Activated CD4-positive, alpha-beta T cell treated with anti-CD3 and anti-CD28 coated beads, Interleukin-2, amount 10 ng/mL, durations not matched to agents 7 days and 5 days (primary cell): ENCODE data around the gene WDR36. TPM values are rescaled to one million over a fixed set of nuclear protein-coding genes. Genes with fewer than 3 reads are reported as not detected.

ENCODE experiments used
- CTCF ChIA-PET: fragments of 350-600 bp; sonication (Branson Sonifier 250); formaldehyde crosslinking; loops from one replicate; lab custom pipeline; 2021; ENCODE audit warnings: antibody characterized with exemption; lab: Charles Lee
- POLR2A ChIA-PET: fragments of 350-600 bp; sonication (Branson Sonifier 250); formaldehyde crosslinking; loops from one replicate; lab custom pipeline; 2021; ENCODE audit warnings: antibody characterized with exemption; lab: Charles Lee
- DNase-seq: peaks from one replicate; pipeline ENCODE4 v3.0.0-alpha.2; 2020
- H3K27ac Mint-ChIP-seq: one replicate; pipeline ENCODE4 v1.8.0; 2021; ENCODE audit warnings: mild to moderate bottlenecking, moderate library complexity, mixed read lengths
- H3K27me3 Mint-ChIP-seq: one replicate; pipeline ENCODE4 v1.8.0; 2021; ENCODE audit warnings: mixed read lengths
- H3K36me3 Mint-ChIP-seq: one replicate; pipeline ENCODE4 v1.8.0; 2021; ENCODE audit warnings: low read depth, mixed read lengths
- H3K4me1 Mint-ChIP-seq: one replicate; pipeline ENCODE4 v1.8.0; 2021; ENCODE audit warnings: mixed read lengths
- H3K4me3 Mint-ChIP-seq: one replicate; pipeline ENCODE4 v1.8.0; 2021; ENCODE audit warnings: mild to moderate bottlenecking, moderate library complexity, mixed read lengths
- H3K9me3 Mint-ChIP-seq: one replicate; pipeline ENCODE4 v1.8.0; 2021; ENCODE audit warnings: mixed read lengths
- total RNA-seq, 2 experiments: library from RNA; stranded (reverse); gene quantifications; one replicate each; pipeline ENCODE4 v1.2.3, GENCODE V29; 2021

Gene WDR36
- total RNA-seq: 10 to 100 TPM; 26.7 to 32.0 TPM

DNA sequence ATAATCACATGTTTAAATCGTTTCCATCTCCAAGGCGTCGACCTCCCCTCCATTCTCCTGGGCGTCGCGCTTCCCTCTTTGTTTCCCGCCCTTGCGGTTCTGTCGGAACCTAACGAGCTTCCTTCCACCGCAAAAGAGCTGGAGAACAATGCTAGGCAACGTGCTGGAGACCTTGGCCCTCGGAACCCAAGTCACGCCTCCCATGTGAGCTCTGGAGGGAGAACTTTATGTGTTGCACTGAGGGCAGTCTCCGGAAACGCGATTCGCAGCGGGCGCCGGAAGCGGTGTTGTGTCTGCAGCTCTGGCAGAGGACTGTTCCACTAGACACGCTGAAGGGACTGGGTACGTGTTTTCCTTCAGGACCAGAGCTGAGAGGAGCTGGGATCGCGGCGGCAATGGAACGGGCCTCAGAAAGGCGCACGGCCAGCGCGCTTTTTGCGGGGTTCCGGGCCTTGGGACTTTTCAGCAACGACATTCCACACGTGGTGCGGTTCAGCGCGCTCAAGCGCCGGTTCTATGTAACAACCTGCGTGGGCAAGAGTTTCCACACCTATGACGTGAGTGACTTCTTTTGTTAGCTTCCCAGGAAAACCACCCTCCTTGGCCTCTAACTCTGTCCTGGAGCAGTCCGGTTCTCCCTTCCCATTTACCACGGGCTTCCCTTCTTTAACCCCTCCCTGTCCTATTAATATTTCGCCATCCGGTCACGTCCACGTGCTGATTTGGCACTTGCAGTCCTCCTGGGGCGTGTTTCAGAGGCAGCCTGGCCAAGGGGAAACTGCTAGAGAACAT lies at the start of gene WDR36:
Gene WDR36, plus strand, starts transcription at position 287 of the 792 bp plus-strand sequence. Its CDS starts 109 bp downstream, at position 396.
- Mint-ChIP-seq H3K36me3 (peaks cover 8% of the 10 kb centered on the region), H3K27me3 (no peaks in the 10 kb centered on the region), H3K27ac (peak within 1 kb of the TSS; percentile 91), H3K4me1 (peaks cover 32% of the 10 kb centered on the region), H3K9me3 (peaks cover 2% of the 10 kb centered on the region), H3K4me3 (peak within 1 kb of the TSS; percentile 87)
- ChIA-PET POLR2A (no interaction called here), CTCF (interaction anchor here (0.8 to 2.3 kb wide), 4 partner anchors 10 to 132 kb away, joined by 3 to 7 read pairs (median 3); partner anchors contain the start of gene CAMK4)
- DNase-seq: peak; percentile 90

DNA sequence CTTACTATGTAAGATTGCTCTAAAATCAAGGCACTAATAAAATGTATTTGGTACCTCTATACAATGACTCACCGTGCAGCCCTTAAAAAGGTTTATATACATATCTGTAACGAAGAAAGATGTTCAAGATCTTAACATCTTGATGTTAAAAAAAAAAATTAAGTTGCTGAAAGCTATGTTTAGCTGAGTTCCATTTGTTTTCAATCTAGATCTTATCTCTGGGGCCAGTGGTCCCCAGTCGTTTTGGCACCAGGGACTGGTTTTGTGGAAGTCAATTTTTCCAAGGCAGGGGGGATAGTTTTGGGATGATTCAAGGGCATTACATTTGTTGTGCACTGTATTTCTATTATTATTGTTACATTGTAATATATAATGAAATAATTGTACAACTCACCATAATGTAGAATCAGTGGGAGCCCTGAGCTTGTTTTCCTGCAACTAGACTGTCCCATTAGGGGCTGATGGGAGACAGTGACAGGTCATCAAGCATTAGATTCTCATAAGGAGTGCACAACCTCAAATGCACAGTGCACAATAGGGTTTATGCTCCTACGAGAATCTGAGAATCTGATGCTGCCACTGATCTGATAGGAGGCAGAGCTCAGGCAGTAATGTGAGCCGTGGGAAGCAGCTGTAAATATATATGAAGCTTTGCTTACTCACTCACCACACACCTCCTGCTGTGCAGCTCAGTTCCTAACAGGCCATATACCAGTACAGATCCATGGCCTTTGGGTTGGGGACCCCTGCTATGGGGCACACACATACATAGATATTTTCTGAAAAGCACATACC lies 48.2 kb upstream of the WDR36 start:
- Mint-ChIP-seq H3K9me3 (no peaks in the 10 kb centered on the region), H3K36me3 (no peaks in the 10 kb centered on the region), H3K27me3 (peaks cover 3% of the 10 kb centered on the region), H3K27ac (no peak overlapping the region), H3K4me3 (no peak overlapping the region), H3K4me1 (no peaks in the 10 kb centered on the region)
- CTCF ChIA-PET: no interaction called here
- no peak for DNase-seq
- POLR2A ChIA-PET: no interaction called here

DNA sequence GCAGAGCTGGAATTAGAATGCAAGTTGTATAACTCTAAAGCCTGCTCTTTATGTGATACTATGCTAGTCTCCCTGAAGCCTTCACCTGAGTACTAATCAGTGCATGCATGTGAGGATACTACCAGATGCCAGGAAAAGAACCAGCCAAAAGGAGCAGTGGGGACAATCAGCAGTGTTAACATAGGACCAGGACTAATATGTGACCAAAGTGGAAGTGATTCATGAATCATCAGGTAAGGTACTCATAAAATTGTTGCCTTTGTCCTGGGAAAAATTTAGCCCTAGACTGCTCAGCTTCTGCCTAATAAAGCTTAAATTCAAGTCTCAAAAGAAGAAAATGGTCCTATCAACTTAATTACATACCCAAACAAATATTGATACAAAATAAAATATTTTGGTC lies 34.1 kb upstream of the WDR36 start:
- no peak overlapping the region for H3K27ac Mint-ChIP-seq
- no peak overlapping the region for H3K4me3 Mint-ChIP-seq
- POLR2A ChIA-PET: no interaction called here
- no peak for DNase-seq
- no peaks in the 10 kb centered on the region for H3K4me1 Mint-ChIP-seq
- no peaks in the 10 kb centered on the region for H3K9me3 Mint-ChIP-seq
- H3K36me3 Mint-ChIP-seq: no peaks in the 10 kb centered on the region
- H3K27me3 Mint-ChIP-seq: peaks cover 39% of the 10 kb centered on the region
- CTCF ChIA-PET: no interaction called here

DNA sequence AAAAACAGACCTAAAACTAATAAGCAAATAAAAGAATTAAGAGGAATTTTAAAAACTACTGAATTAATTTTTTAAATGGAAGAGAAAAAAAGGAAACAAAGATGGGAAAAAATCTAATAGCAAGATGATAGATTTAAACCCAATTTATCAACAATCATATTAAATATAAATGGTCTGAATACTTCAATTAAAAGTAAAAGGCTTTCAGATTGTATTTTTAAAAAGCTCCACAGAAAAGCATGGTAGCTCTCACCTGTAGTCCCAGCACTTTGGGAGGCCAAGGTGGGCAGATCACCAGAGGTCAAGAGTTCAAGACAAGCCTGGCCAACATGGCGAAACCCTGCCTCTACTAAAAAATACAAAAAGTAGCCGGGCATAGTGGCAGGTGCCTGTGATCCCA lies 32.0 kb upstream of the WDR36 start:
- DNase-seq: no peak
- no peaks in the 10 kb centered on the region for H3K4me1 Mint-ChIP-seq
- H3K27me3 Mint-ChIP-seq: peaks cover 30% of the 10 kb centered on the region
- H3K27ac Mint-ChIP-seq: no peak overlapping the region
- no peak overlapping the region for H3K4me3 Mint-ChIP-seq
- ChIA-PET POLR2A (no interaction called here), CTCF (no interaction called here)
- H3K36me3 Mint-ChIP-seq: no peaks in the 10 kb centered on the region
- H3K9me3 Mint-ChIP-seq: no peaks in the 10 kb centered on the region

DNA sequence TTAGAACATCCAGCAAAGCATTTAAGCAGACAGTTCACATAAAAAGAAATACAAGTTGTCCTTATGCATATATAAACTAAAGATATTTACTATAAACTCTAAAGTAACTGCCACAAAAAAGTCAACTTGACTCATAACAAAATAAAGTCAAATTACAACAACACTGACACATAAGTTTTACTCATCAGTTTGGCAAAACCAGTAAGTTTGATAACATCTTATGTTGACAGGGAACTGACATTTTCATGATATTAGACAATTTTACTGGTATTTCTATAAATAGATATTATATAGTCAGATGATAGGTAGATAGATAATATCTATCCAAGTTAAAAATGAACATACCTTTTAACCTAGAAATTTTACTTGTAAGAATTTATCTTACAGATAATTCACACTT lies 30.5 kb upstream of the WDR36 start:
- Mint-ChIP-seq H3K27me3 (peaks cover 36% of the 10 kb centered on the region), H3K4me3 (no peak overlapping the region), H3K9me3 (no peaks in the 10 kb centered on the region), H3K4me1 (no peaks in the 10 kb centered on the region), H3K36me3 (no peaks in the 10 kb centered on the region), H3K27ac (no peak overlapping the region)
- DNase-seq: no peak
- CTCF ChIA-PET: interaction anchor here (0.6 kb wide), 1 partner anchor 10 kb away, joined by 4 read pairs; no protein-coding TSS in a partner anchor
- POLR2A ChIA-PET: no interaction called here

DNA sequence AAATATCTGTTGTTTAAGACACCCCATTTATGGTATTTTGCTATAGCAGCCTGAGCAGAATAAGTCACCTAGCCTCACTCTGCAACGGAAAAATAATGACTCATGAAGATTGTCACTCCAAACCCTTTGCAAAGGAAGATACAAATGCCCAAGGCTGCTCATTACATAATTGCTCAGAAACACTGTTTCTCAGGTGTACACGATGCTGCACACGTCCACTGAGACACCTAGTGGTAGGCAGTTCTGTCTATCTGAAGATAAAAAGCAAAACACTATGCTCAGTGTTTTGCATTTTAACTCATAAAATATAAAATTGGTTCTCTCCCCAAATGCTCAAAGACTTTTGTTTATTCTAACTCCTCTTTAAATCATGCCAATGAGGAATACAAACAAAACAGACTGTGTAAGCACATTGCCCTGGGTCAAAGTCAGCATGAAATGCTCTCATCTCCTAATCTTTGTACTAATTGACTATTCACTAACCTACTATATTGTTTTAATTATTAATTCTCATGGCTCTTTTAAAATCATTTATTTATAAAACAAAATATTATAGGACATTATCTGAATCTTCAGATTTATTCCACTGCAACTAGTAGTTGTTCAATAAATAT lies 28.3 kb upstream of the WDR36 start:
- H3K27me3 Mint-ChIP-seq: peaks cover 48% of the 10 kb centered on the region
- ChIA-PET CTCF (no interaction called here), POLR2A (no interaction called here)
- no peaks in the 10 kb centered on the region for H3K4me1 Mint-ChIP-seq
- H3K36me3 Mint-ChIP-seq: no peaks in the 10 kb centered on the region
- H3K9me3 Mint-ChIP-seq: no peaks in the 10 kb centered on the region
- no peak for DNase-seq
- no peak overlapping the region for H3K27ac Mint-ChIP-seq
- H3K4me3 Mint-ChIP-seq: no peak overlapping the region

DNA sequence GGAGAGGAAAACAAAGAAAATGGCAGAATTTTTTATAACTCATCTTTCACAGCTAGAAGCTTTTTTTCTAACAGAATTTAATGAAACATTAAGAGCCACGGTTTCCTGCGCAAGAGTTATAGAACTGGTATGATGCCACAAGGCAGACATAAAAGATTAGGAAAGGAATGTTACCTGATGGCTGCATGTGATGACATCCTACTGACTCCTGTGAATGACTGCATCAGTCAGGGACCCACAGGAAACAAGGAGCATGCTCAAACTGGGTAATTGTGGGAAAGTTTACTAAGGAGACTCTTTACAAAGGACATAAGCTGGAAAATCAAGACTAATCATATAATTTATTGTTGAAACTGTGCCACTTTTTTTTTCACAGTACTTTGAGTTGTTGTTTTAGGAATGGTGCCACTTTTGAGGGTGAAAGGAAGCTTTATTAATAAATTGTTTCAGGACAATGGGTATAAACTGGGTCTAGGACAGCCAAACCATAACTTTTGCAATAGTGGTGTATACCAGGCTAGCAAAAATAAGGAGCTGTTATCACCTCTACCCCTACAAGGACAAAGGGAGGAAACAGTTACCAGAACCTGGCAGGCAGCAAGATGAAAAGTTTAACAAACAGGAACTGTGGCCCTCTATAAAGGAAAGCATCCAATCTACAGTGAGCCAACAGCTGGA lies 25.7 kb upstream of the WDR36 start:
- ChIA-PET POLR2A (no interaction called here), CTCF (interaction anchor here (0.8 kb wide), 1 partner anchor 39 kb away, joined by 3 read pairs; no protein-coding TSS in a partner anchor)
- Mint-ChIP-seq H3K4me1 (peaks cover 8% of the 10 kb centered on the region), H3K36me3 (no peaks in the 10 kb centered on the region), H3K4me3 (no peak overlapping the region), H3K27ac (no peak overlapping the region), H3K9me3 (no peaks in the 10 kb centered on the region), H3K27me3 (peaks cover 68% of the 10 kb centered on the region)
- DNase-seq: no peak

DNA sequence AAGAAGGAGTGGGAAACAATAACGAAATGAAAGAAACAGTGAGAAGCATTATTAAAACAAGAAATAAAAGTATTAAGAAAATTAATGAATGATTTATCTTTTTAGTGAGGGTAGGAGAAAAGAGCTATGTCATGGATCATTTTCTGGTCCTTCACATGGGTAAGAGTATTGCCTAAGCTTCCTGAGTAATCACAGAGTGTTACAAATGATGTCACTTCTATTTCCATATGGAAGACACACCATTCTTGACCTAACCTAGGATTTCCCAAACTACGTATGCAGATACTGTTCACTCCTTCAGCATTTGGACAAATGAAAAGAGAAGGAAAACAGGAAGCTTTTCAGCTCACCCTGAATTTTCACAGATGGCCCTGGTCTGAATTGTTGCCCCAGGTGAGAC lies 23.9 kb upstream of the WDR36 start:
- CTCF ChIA-PET: no interaction called here
- POLR2A ChIA-PET: no interaction called here
- peaks cover 17% of the 10 kb centered on the region for H3K4me1 Mint-ChIP-seq
- H3K36me3 Mint-ChIP-seq: no peaks in the 10 kb centered on the region
- no peak for DNase-seq
- H3K27me3 Mint-ChIP-seq: peaks cover 83% of the 10 kb centered on the region
- H3K4me3 Mint-ChIP-seq: no peak overlapping the region
- no peak overlapping the region for H3K27ac Mint-ChIP-seq
- H3K9me3 Mint-ChIP-seq: no peaks in the 10 kb centered on the region

DNA sequence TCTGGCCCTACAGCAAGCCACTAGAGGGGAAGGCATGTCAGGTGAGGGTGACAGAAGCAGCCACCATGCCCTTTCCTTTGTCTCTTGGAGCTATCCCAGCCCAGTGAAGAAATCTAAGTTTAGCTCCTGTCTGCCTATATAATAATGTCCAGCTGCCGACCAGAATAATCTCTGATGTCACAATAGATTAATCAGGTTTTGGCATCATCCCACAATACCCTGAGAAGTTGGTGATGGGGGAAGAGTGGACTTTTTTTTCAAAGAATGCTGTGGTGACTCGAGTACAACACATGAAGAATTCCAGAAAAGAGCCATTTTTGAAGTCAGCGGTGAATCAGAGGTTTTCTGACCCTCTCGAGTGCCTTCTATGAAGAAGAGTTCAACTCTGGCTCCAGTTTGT lies 22.3 kb upstream of the WDR36 start:
- ChIA-PET CTCF (no interaction called here), POLR2A (no interaction called here)
- no peaks in the 10 kb centered on the region for H3K9me3 Mint-ChIP-seq
- H3K4me3 Mint-ChIP-seq: peak overlapping the region; percentile 4
- no peaks in the 10 kb centered on the region for H3K36me3 Mint-ChIP-seq
- no peak for DNase-seq
- no peak overlapping the region for H3K27ac Mint-ChIP-seq
- peaks cover 29% of the 10 kb centered on the region for H3K4me1 Mint-ChIP-seq
- peaks cover 86% of the 10 kb centered on the region for H3K27me3 Mint-ChIP-seq

DNA sequence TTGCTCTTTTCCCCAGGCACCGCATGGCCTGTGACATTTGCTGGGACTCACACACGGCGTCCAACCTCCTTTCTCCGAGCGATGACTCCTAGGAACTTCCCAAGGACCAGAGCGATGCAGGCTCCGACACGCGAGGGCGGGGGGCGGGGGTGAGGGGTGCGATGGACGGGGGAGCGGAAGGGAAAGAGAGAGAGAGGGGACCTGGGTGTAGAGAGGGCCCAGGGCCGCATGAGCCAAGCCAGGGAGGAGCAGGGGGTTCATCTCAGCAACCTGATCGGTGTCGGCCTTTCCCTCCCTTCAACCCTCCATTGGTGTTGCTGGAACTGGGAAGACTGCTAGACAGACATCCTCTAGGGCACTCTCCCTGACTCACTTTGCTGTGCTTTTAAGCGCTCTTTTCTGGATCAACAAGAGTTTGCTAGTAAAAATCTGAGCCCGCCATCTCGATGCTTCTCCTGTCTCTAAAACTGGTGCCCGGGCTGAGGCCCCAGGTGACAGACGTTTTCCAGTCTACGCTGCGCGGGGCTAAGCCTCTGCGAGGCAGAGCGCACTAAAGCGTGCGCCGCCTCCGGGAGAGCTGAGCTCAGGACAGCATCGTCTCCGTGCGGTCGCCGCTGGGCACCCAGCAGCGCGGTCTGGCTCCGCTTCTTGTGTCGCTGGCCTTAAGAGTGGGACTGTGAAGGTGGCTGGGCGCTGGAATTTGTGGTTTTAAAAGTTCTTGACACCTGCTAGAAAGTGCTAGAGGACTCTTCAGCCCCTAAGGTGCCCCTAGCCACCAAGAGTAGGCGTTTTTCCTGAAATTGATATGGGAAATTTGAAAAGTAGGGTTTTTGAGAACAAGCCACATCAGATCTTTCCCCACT lies 21.6 kb upstream of the WDR36 start:
- Mint-ChIP-seq H3K36me3 (no peaks in the 10 kb centered on the region), H3K27ac (no peak overlapping the region), H3K9me3 (no peaks in the 10 kb centered on the region), H3K27me3 (peaks cover 85% of the 10 kb centered on the region), H3K4me3 (peak overlapping the region; percentile 6), H3K4me1 (peaks cover 29% of the 10 kb centered on the region)
- ChIA-PET CTCF (interaction anchor here (0.6 to 0.7 kb wide), 2 partner anchors 9 to 1875 kb away, joined by 3 to 4 read pairs; no protein-coding TSS in a partner anchor), POLR2A (no interaction called here)
- no peak for DNase-seq

DNA sequence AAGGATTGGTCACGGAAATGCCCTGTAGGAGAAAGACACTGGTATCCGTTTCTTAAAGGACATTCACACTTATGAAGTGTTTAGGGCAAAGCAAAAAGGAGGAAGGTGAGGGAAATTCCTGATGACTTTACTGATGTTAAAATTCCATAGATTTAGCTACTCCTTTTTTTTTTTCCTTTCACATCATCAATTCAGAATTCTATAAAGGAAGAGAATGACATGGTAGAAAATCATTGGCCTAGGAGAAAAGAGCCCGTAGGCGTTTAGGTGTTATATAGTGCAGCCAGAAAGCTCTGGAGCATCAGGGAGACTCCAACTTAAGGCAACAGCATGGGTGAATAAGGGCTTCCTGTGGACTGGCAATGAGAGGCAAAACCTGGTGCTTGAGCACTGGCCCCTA lies 20.7 kb upstream of the WDR36 start, which contains the start of gene TSLP:
Gene TSLP, plus strand, starts transcription at position 301 of the 400 bp plus-strand sequence. CDS start 178 bp downstream, outside the sequence.
- H3K27me3 Mint-ChIP-seq: peaks cover 79% of the 10 kb centered on the region
- peaks cover 29% of the 10 kb centered on the region for H3K4me1 Mint-ChIP-seq
- ChIA-PET POLR2A (no interaction called here), CTCF (interaction anchor here (0.5 to 0.7 kb wide), 4 partner anchors 10 to 1875 kb away, joined by 3 to 4 read pairs (median 3); no protein-coding TSS in a partner anchor)
- no peak within 1 kb of the TSS for H3K27ac Mint-ChIP-seq
- no peak for DNase-seq
- H3K36me3 Mint-ChIP-seq: no peaks in the 10 kb centered on the region
- no peaks in the 10 kb centered on the region for H3K9me3 Mint-ChIP-seq
- peak within 1 kb of the TSS; percentile 83 for H3K4me3 Mint-ChIP-seq
